ENCODE results near the gene DYNC1I1.

The DYNC1I1 gene

GRCh38 chr7:95874541-95875265 lies 102.3 kb downstream of the DYNC1I1 start:
- TF ChIP-seq, protein P1, sequence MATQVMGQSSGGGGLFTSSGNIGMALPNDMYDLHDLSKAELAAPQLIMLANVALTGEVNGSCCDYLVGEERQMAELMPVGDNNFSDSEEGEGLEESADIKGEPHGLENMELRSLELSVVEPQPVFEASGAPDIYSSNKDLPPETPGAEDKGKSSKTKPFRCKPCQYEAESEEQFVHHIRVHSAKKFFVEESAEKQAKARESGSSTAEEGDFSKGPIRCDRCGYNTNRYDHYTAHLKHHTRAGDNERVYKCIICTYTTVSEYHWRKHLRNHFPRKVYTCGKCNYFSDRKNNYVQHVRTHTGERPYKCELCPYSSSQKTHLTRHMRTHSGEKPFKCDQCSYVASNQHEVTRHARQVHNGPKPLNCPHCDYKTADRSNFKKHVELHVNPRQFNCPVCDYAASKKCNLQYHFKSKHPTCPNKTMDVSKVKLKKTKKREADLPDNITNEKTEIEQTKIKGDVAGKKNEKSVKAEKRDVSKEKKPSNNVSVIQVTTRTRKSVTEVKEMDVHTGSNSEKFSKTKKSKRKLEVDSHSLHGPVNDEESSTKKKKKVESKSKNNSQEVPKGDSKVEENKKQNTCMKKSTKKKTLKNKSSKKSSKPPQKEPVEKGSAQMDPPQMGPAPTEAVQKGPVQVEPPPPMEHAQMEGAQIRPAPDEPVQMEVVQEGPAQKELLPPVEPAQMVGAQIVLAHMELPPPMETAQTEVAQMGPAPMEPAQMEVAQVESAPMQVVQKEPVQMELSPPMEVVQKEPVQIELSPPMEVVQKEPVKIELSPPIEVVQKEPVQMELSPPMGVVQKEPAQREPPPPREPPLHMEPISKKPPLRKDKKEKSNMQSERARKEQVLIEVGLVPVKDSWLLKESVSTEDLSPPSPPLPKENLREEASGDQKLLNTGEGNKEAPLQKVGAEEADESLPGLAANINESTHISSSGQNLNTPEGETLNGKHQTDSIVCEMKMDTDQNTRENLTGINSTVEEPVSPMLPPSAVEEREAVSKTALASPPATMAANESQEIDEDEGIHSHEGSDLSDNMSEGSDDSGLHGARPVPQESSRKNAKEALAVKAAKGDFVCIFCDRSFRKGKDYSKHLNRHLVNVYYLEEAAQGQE (IDR thresholded peaks at IDR 0.05; ENCODE audit: insufficient read depth in 1 of 2, low read depth in 2 of 2, low read length in 2 of 2), result no peak
- TF ChIP-seq FOXP2 (optimal IDR thresholded peaks at IDR 0.05; ENCODE audit: borderline replicate concordance, extremely low read depth, extremely low read length, insufficient read depth), result no peak

DNA sequence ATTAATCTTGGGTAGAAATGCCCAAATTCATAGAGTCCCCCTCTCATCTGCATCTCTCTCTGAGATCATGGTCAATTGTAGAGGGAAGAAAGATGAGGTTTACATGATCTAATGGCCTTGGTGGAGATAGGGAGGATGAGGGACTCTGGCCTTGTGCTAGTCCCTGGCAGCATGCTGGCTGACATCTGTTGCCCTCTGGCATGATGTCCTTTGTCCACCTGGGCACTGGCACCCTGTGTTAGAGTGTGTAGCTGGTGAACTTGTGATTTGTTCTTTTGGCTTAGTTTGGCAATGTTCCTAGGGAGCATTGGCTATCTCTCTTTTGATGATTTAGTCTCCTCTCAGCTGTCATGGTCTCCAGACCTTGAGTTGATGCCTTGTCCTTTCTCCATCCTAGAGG lies 103.2 kb downstream of the DYNC1I1 start:
- no peak for TF ChIP-seq SIN3A (IDR thresholded peaks at IDR 0.05; ENCODE audit: borderline replicate concordance, insufficient read depth, low read length)
- no peak for TF ChIP-seq TAF1 (IDR thresholded peaks at IDR 0.05; ENCODE audit: borderline replicate concordance, insufficient read depth, low read length)
- no peak for TF ChIP-seq POLR2AphosphoS5 (IDR thresholded peaks at IDR 0.05; ENCODE audit: low read depth, low read length)
- TF ChIP-seq, protein P1 (IDR thresholded peaks at IDR 0.05; ENCODE audit: insufficient read depth in 1 of 2, low read depth in 2 of 2, low read length in 2 of 2), result no peak
- TF ChIP-seq FOXP2 (optimal IDR thresholded peaks at IDR 0.05; ENCODE audit: borderline replicate concordance, extremely low read depth, extremely low read length, insufficient read depth), result no peak

DNA sequence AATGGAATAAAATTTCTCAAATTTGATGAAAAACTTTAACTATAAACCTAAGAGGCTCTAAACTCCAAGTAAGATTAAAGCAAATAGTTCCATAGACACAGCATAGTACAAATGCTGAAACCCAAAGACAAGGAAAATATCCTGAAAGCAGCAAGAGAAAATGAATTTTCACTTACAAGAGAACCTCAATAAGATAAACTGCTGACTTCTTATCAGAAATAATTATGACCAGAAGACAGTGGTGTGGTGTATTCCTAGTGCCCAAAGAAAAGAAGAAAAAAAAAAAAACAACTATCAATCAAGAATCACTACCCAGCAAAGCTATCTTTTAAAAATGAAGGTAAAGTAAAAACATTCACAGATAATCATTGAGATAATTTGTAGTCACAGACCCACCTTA lies 106.3 kb downstream of the DYNC1I1 start:
- no peak for TF ChIP-seq FOXP2 (optimal IDR thresholded peaks at IDR 0.05; ENCODE audit: borderline replicate concordance, extremely low read depth, extremely low read length, insufficient read depth)
- TF ChIP-seq SIN3A (IDR thresholded peaks at IDR 0.05; ENCODE audit: borderline replicate concordance, insufficient read depth, low read length), result no peak
- TF ChIP-seq POLR2AphosphoS5 (IDR thresholded peaks at IDR 0.05; ENCODE audit: low read depth, low read length), result no peak
- TF ChIP-seq, protein P1 (IDR thresholded peaks at IDR 0.05; ENCODE audit: insufficient read depth in 1 of 2, low read depth in 2 of 2, low read length in 2 of 2), result no peak
- TF ChIP-seq TAF1 (IDR thresholded peaks at IDR 0.05; ENCODE audit: borderline replicate concordance, insufficient read depth, low read length), result no peak

DNA sequence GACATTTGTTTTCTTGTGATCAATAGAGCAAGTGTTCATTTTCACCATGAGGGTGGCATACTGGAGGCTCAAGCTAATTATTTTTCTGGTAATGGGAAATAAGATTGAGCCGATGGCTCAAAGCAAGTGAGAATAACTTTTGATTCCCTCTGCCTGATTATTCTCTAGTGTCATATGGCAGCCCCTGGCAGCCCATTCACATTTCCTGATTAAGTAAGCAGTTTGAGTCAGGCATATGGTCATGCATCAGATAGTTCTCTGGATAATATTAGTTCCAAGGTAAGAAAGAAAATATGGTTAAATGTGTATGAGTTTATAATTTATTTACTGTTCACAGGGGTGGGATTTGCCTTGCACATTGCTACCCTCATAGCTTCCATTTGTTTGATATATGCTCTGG lies 109.2 kb downstream of the DYNC1I1 start:
- TF ChIP-seq SIN3A (IDR thresholded peaks at IDR 0.05; ENCODE audit: borderline replicate concordance, insufficient read depth, low read length) (no peak), TAF1 (IDR thresholded peaks at IDR 0.05; ENCODE audit: borderline replicate concordance, insufficient read depth, low read length) (no peak), FOXP2 (optimal IDR thresholded peaks at IDR 0.05; ENCODE audit: borderline replicate concordance, extremely low read depth, extremely low read length, insufficient read depth) (no peak), POLR2AphosphoS5 (IDR thresholded peaks at IDR 0.05; ENCODE audit: low read depth, low read length) (no peak)
- TF ChIP-seq, protein P1 (IDR thresholded peaks at IDR 0.05; ENCODE audit: insufficient read depth in 1 of 2, low read depth in 2 of 2, low read length in 2 of 2), result no peak

GRCh38 chr7:95883217-95883616 lies 110.9 kb downstream of the DYNC1I1 start:
- TF ChIP-seq POLR2AphosphoS5 (IDR thresholded peaks at IDR 0.05; ENCODE audit: low read depth, low read length) (no peak), FOXP2 (optimal IDR thresholded peaks at IDR 0.05; ENCODE audit: borderline replicate concordance, extremely low read depth, extremely low read length, insufficient read depth) (no peak), TAF1 (IDR thresholded peaks at IDR 0.05; ENCODE audit: borderline replicate concordance, insufficient read depth, low read length) (no peak), SIN3A (IDR thresholded peaks at IDR 0.05; ENCODE audit: borderline replicate concordance, insufficient read depth, low read length) (no peak)
- TF ChIP-seq, protein P1 (IDR thresholded peaks at IDR 0.05; ENCODE audit: insufficient read depth in 1 of 2, low read depth in 2 of 2, low read length in 2 of 2), result no peak
